Measurements from ENCODE around the gene PLPP7.
"Not testable (repeated sequence)": the region's sequence is repeated elsewhere in the genome, so short reads cannot be mapped to it uniquely, and the experiment has no call there.

PLPP7 gene

DNA sequence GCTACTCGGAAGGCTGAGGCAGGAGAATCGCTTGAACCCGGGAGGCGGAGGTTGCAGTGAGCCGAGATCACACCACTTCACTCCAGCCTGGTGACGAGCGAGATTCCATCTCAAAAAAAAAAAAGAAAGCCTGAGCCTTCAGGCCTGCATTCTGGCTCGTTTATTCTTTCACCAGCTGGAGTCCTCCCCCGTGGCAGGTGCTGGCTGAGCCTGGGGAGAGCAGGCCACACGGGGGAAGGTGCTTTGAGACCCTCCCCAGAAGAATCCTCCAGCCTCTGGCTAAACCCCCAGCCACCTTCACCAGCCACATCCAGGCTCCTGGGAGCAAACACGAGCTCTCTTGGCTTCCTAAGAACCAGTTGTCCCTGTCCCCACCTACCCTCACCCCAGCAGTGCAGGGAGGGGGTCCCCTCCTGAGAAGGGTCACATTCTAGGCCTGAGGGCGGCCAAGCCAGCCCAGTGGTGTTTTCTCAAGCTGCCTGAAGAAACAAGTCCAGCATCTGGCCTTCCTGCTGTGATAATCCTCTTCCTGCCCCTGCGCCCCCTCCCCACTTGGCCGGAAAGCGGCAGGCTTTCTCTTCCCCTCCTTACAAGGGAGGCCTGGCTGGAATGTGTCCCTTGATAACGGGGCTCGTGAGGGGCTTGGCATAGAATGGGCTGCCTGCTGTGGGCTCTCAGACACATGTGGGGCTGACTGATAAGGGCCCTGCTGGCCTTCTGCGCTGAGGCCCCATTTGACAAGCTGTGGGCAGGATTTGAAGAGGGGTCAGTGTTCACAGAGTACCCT lies 41.5 kb downstream of the PLPP7 start:
- DNase-seq (ENCODE audit: low spot score): peak; percentile 48

DNA sequence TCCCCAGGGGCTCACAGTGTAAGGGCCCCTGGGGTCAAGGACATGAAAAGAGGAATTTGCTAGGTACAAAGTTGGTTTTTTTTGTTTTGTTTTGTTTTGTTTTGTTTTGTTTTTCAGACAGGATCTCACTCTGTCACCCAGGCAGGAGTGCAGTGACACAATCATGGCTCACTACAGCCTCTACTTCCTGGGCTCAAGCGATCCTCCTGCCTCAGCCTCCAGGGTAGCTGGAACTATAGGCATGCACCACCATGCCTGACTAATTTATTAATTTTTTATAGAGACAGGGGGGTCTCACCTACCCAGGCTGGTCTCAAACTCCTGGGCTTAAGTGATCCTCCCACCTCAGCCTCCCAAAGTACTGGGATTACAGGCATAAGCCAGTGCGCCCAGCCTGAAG lies 42.5 kb downstream of the PLPP7 start:
- not testable (repeated sequence) for DNase-seq (ENCODE audit: low spot score)

DNA sequence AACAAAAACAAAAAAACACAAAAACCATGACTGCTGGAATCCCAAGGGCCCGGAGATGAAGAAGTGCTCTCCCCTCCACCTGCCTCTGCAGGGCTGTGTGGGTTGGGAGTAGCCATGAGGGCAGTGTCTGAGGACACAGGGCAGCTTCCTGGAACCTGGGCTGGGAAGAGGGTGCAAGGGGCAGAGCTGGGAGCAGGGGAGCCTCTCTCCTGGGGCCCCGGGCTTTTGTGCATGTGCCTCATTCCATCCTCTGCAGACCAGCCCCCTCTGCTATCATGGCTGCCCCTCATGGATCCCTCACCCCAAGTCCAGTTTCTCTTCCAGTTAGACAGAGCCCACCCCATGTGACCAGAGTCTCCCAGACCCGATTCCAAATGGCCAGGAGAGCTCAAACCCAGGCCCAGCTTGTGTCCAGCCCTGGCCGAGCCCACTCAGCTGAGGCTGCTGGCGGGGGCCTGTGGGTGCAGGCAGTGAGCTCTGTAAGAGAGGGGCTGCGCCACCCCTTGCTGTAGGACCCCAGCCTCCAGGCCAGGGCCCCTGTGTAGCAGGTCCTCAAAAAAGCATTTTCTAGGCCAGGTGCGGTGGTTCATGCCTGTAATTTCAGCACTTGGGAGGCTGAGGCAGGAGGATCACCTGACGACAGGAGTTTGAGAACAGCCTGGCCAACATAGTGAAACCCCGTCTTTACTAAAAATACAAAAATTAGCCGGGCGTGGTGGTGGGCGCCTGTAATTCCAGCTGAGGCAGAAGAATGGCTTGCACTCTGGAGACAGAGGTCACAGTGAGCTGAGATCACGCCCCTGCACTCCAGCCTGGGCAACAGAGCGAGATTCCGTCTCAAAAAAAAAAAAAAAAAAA lies 44.5 kb downstream of the PLPP7 start:
- no peak for DNase-seq (ENCODE audit: low spot score)

DNA sequence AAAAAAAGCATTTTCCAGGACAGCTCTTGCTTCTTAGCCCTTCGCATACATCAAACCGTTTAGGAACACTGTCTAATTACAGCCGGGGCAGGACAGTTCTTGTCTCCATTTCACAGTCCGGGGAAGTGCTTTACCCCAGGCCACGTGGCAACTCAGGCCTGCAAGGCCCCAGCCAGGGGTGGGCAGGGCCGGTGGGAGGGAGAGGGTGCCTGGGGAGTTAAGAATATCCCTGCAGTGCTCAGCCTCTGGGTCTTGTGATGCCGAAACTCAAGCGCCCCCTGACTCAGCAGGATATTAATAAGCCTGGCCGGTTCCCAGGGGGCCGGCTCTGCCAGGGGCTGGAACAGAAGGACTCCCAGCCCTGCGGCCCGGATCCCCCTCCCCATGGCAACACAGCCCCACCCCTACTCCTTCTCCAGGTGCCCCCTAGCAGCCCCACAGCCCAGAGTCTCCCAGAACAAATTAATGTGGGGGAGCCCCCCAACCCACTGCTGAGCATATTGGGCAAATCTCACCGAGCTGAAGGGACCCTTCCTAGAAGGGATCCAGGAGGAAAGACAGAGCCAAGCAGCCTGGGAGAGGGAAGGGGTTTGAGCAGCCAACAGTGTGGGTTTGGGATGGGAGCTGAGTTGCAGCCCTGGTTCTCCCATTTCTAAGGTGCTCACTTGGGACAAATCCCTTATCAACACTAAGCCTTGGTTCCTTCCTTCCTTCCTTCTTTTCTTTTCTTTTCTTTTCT lies 45.3 kb downstream of the PLPP7 start:
- DNase-seq (ENCODE audit: low spot score): peak; percentile 57

DNA sequence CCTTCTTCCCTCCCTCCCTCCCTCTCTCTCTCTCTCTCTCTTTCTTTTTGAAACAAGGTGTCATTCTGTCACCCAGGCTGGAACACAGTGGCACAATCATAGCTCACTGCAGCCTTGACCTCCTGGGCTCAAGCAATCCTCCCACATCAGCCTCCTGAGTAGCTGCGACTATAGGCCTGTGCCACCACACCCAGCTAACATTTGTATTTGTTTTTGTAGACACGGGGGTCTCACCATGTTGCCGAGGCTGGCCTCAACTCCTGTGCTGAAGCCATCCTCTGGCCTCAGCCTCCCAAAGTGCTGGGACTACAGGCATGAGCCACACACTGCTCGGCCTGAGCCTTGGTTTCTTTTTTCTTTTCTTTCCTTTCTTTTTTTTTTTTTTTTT lies 45.8 kb downstream of the PLPP7 start:
- no peak for DNase-seq (ENCODE audit: low spot score)

DNA sequence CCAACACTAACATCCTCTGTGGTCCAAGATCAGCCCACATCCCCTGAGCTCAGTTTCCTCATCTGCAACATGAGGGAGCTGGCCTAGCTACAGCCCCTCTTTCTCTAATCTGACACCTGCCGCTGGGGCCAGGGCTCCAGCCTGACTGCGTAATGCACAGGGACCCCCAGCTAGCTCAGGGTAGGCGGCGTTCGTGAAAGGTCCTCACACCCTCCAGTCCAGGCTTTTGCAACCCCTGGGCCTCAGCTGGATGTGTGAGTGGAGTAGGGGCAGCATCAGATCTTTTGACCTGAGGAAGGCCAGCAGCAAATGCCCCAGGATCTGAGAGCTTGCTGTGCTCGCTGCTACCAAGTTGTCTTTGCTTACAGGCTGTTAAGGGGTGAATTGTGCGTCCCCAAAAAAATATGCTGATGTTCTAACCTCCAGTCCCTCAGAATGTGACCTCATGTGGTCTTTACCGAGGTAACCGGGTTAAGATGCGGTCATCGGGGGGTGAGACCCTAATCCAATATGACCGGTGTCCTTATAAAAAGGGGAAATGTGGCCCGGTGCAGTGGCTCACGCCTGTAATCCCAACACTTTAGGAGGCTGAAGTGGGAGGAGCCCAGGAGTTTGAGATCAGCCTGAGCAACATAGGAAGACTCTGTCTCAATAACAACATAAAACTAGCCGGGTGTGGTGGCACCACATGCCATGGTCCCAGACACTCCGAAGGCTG lies 47.8 kb downstream of the PLPP7 start:
- DNase-seq (ENCODE audit: low spot score): no peak

DNA sequence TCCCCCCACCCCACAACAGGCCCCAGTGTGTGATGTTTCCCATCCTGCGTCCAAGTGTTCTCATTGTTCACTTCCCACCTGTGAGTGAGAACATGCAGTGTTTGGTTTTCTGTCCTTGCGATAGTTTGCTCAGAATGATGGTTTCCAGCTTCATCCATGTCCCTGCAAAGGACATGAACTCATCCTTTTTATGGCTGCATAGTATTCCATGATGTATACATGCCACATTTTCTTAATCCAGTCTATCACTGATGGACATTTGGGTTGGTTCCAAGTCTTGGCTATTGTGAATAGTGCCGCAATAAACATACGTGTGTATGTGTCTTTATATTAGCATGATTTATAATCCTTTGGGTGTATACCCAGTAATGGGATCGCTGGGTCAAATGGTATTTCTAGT lies 49.7 kb downstream of the PLPP7 start:
- not testable (repeated sequence) for DNase-seq (ENCODE audit: low spot score)

DNA sequence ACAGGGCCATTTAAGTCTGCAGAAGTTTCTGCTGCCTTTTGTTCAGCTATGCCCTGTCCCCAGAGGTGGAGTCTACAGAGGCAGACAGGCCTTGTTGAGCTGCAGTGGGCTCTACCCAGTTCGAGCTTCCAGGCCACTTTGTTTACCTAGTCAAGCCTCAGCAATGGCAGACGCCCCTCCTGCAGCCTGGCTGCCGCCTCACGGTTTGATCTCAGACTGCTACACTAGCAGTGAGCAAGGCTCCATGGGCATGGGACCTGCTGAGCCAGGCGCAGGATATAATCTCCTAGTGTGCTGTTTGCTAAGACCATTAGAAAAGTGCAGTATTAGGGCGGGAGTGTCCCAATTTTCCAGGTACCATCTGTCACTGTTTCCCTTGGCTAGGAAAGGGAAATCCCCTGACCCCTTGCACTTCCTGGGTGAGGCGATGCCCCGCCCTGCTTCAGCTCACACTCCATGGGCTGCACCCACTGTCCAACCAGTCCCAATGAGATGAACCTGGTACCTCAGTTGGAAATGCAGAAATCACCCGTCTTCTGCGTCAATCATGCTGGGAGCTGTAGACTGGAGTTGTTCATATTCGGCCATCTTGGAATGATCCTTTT lies 55.5 kb downstream of the PLPP7 start:
- not testable (repeated sequence) for DNase-seq (ENCODE audit: low spot score)

DNA sequence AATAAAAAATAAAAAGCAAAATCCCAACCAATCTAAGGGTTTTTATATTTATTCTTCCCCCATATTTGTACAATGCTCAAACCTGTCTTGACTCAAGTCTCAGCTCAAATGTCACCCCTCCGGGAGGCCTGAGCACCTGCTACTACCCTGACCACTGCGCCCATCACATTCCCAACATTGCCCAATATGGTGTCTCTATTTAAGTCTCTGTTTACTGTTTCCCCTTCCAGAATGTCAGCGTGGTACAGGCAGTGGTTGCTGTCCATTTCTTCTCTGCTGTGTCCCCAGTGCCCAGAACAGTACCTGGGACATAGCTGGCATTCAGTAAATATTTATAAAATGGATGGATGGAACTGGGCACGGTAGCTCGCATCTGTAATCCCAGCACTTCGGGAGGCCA lies 57.0 kb downstream of the PLPP7 start:
- DNase-seq (ENCODE audit: low spot score): no peak

DNA sequence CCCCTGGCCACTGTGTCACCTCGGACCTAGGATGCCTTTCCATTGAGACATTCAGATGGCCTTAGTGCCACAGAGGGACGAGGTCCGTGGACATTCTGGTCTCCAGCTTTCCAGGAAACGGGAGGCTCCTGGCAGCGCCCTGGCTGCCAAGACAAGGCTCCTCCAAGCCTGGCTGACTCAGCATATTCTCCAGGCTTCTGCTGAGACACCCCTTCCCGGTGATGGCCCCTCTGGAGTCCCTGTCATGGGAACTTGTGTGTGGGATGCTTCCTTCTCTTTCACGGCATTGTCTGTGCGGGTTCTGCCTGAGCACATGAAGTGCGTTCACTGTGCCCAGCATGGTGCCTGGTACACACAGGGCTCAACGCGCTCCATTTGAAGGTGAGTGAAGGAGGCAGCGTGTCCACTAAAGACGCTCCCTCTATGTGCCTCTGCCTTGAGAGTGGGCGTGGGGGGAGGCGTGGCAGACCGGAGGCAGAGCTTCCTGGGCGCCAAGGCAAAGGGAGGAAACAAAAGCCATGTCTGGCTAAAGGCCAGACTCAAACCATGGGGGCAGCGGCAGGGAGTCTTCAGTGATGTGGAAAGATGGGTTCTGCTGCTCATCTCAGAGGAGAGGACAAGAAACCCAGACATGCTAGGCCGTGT lies 58.0 kb downstream of the PLPP7 start:
- no peak for DNase-seq (ENCODE audit: low spot score)

DNA sequence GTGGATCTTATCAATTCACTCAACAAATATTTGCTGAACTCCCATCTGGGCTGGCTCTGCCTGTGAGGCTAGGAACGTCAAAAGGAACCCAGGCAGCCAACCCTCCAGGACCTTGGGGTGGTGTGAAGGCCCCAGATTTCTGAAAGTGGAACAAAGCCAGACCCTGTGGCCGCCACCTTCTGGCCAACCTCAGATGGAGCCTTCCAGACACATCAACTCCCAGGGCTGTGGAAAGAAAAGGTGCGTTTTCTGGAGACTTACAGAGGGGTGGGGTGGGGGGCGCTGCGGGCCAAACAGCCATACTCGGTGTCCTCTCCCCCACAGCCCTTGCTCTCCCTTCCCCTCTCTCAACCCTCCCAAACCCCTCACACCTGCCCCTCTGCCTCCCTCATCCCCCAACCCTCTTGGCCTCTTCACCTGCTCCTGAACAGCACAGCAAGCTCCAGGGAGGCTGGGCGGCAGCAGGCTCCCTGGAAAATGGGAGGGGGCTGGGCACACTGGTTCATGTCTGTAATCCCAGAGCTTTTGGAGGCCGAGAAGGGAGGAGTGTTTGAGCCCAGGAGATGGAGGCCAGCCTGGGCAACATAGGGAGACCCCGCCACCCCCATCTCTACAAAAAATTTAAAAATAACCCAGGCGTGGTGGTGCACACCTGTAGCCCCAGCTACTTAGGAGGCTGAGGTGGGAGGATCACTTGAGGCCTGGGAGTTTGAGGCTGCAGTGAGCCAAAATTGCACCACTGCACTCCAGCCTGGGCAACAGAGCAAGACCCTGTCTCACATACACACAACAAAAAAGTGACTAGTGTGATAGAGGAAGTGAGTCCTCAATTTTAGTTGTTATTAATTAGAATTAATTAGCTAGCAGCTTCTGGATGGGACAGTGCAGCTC lies 59.4 kb downstream of the PLPP7 start:
- DNase-seq (ENCODE audit: low spot score): no peak

DNA sequence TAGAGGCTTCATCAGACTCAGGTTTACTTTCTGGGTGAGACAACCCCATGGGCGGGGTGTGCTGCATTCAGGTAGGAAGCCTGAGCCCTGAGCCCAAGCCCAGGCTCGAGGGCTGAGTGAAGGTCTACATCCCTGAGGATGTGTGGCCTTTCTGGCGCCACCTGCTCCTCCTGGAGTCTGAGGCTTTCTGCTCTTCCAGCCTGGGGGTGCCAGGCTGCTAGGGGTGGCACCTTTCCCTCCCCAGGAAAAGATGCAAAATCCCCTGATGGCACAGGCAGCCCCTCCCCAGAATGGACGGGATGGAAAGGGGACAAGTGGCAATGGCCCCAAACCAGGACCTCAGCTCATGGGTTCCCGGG lies 60.0 kb downstream of the PLPP7 start:
- no peak for DNase-seq (ENCODE audit: low spot score)

DNA sequence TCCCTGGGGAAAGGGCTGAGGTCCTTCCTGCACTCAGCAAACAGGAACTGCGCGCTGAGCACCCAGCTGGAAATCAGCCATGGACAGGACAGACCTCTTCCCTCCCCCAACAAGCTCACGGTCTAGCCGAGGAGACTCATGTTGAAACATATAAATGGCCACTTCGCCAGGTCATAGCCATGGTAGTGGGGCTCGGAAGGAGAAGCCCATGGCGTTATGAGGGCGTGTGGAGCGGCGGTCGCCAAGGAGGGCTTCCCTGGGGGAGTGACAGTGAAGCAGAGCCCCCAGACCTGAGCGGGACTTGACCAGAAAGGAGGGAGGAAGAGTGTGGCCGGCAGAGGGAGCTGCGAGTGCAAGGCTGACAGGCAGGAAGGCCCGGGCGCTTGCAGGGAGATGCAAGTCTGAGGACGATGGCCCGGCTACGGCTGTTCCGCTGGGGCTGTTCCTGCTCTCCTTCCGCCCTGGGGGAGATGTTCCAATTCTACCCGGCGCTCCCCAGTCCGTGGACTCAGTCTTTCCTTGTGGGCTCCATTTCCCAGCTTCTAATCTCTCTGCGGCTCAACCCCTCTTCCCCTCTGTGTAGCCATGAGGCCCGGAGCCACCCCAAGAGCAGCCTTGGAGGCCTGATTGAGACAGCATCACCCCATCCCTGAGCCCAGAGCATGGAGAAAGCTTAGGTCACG lies 60.5 kb downstream of the PLPP7 start:
- DNase-seq (ENCODE audit: low spot score): peak; percentile 87

DNA sequence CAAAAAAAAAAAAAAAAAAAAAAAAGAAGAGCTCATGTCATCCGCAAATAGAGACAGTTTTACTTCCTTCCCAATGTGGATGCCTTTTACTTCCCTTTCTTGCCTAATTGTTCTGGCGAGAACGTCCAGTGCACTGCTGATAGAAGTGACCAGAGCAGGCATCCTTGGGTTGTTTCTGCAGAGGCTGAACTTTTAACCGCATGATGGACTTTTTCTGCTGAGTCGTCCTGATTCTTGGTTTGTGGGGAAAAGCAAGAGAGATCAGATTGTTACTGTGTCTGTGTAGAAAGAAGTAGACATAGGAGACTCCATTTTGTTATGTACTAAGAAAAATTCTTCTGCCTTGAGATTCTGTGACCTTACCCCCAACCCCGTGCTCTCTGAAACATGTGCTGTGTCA lies 67.0 kb downstream of the PLPP7 start:
- not testable (repeated sequence) for DNase-seq (ENCODE audit: low spot score)

DNA sequence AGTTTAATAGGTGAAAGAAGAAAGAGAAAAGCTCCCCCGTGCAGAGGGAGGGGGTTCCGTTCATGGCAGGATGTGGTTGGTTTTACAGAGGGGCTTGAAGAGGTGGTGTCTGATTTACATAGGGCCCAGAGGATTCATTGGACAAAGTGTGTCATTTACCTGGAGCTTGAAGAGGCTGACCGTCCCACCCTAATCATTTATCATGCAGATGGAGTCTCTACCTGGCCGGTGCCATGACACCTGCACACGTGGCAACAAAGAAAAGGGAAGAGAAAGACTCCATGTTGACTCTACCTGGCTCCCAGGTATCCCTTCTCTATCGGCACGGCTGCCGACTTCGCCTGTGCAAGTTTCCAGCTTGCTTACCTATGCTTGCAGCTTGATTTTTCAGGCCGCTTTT lies 69.0 kb downstream of the PLPP7 start:
- no peak for DNase-seq (ENCODE audit: low spot score)
